KMS-11 (cell line): Measurements from ENCODE around the gene CRISP1.

Experiments
- H2AFZ ChIP-seq: fragments of 200-600 bp; sonication (generic); 2 replicates; pipeline ENCODE4 v1.6.1; 2016; ENCODE audit warnings: antibody characterized with exemption, mixed run types, low read depth
- H3K27ac ChIP-seq: fragments of 200-600 bp; sonication (generic); 2 replicates; pipeline ENCODE4 v1.6.1; 2016; ENCODE audit warnings: mild to moderate bottlenecking, mixed run types
- H3K27me3 ChIP-seq: fragments of 200-600 bp; sonication (generic); 2 replicates; pipeline ENCODE4 v1.6.1; 2017; ENCODE audit warnings: mild to moderate bottlenecking, low read depth, mixed run types, moderate library complexity; ENCODE audit not compliant: insufficient read depth
- H3K36me3 ChIP-seq: fragments of 200-600 bp; sonication (generic); 2 replicates; pipeline ENCODE4 v1.6.1; 2017; ENCODE audit warnings: mild to moderate bottlenecking, mixed run types; ENCODE audit not compliant: insufficient read depth
- H3K4me1 ChIP-seq: fragments of 200-600 bp; sonication (generic); 2 replicates; pipeline ENCODE4 v1.6.1; 2016; ENCODE audit warnings: mild to moderate bottlenecking, low read depth, mixed run types; ENCODE audit not compliant: poor library complexity, severe bottlenecking
- H3K4me2 ChIP-seq: fragments of 200-600 bp; sonication (generic); 2 replicates; pipeline ENCODE4 v1.7.0; 2016; ENCODE audit warnings: mild to moderate bottlenecking, mixed run types
- H3K4me3 ChIP-seq: fragments of 200-600 bp; sonication (generic); IDR thresholded peaks from 2 replicates; pipeline ENCODE4 v1.6.1; 2017; ENCODE audit warnings: low read depth, low read length, mixed read lengths; ENCODE audit not compliant: insufficient read depth
- H3K79me2 ChIP-seq: fragments of 200-600 bp; sonication (generic); 2 replicates; pipeline ENCODE4 v1.6.1; 2016; ENCODE audit warnings: low read depth, mixed run types; ENCODE audit not compliant: insufficient read depth
- H3K9ac ChIP-seq: fragments of 200-600 bp; sonication (generic); 2 replicates; pipeline ENCODE4 v1.6.1; 2016; ENCODE audit warnings: mild to moderate bottlenecking, mixed run types
- H4K20me1 ChIP-seq: fragments of 200-600 bp; sonication (generic); 2 replicates; pipeline ENCODE4 v1.6.1; 2016; ENCODE audit warnings: mild to moderate bottlenecking, mixed run types; ENCODE audit not compliant: insufficient read depth
- TF ChIP-seq, protein P1 (sequence below): fragments of 200-600 bp; sonication (generic); conservative IDR thresholded peaks from 2 replicates; pipeline ENCODE4 v1.6.1; 2017; ENCODE audit warnings: low read depth, mild to moderate bottlenecking, antibody characterized with exemption, low read length, moderate library complexity, mixed read lengths

The CRISP1 gene

GRCh38 chr6:49911252-49911651 is 44.9 kb upstream of the CRISP1 start:
- Histone ChIP-seq H3K27me3 (no peaks in the 10 kb centered on the region), H3K27ac (no peak overlapping the region), H3K79me2 (no peaks in the 10 kb centered on the region), H3K36me3 (no peaks in the 10 kb centered on the region), H4K20me1 (no peaks in the 10 kb centered on the region), H3K4me1 (no peaks in the 10 kb centered on the region), H3K4me2 (no peak overlapping the region), H3K9ac (no peak overlapping the region), H3K4me3 (no peak overlapping the region), H2AFZ (no peak overlapping the region)
- TF ChIP-seq, protein P1, sequence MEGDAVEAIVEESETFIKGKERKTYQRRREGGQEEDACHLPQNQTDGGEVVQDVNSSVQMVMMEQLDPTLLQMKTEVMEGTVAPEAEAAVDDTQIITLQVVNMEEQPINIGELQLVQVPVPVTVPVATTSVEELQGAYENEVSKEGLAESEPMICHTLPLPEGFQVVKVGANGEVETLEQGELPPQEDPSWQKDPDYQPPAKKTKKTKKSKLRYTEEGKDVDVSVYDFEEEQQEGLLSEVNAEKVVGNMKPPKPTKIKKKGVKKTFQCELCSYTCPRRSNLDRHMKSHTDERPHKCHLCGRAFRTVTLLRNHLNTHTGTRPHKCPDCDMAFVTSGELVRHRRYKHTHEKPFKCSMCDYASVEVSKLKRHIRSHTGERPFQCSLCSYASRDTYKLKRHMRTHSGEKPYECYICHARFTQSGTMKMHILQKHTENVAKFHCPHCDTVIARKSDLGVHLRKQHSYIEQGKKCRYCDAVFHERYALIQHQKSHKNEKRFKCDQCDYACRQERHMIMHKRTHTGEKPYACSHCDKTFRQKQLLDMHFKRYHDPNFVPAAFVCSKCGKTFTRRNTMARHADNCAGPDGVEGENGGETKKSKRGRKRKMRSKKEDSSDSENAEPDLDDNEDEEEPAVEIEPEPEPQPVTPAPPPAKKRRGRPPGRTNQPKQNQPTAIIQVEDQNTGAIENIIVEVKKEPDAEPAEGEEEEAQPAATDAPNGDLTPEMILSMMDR: no peak

DNA sequence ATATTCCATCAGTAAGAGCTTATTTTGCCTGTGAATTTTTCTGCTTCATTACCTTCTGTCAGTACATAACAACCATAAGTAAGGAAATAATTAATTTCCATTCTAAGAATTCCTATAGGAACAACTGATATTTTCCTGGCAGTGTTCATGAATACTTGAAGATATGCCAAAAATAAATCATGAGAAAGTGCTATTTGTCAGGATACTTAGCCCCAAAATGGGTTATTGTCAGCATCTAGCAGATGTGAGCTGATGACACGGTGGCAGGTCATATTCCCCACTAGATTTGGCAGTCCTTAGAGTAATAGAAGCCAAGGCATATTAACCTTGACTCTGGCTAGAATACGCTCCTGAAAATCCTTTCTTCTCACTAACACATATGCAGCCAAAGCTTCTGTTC is 43.2 kb upstream of the CRISP1 start:
- no peak overlapping the region for H3K9ac ChIP-seq
- TF ChIP-seq, protein P1: no peak
- H3K36me3 ChIP-seq: no peaks in the 10 kb centered on the region
- H3K4me2 ChIP-seq: no peak overlapping the region
- H4K20me1 ChIP-seq: no peaks in the 10 kb centered on the region
- H3K27me3 ChIP-seq: no peaks in the 10 kb centered on the region
- no peak overlapping the region for H3K4me3 ChIP-seq
- no peak overlapping the region for H3K27ac ChIP-seq
- no peak overlapping the region for H2AFZ ChIP-seq
- no peaks in the 10 kb centered on the region for H3K4me1 ChIP-seq
- H3K79me2 ChIP-seq: no peaks in the 10 kb centered on the region

DNA sequence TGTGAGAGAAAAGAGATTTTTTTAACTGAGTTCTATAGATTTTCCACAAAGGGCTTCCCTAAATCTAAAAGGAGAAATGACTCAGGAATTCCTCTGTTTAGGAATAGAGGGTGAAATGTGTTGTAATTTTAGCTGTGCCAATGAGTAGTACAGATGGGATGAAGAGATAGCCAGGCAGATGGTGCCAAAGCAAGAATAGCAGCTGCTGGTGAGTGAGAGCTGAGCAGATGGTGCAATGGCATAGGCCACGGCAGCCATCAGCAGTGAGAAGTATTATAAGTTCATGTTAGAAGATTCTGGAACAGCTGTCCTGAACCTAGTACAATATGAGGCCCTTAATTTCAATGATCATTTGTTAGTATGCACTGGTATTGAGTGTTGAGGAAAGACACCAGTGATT is 40.2 kb upstream of the CRISP1 start:
- H3K79me2 ChIP-seq: no peaks in the 10 kb centered on the region
- H2AFZ ChIP-seq: no peak overlapping the region
- no peak overlapping the region for H3K9ac ChIP-seq
- H3K4me2 ChIP-seq: no peak overlapping the region
- TF ChIP-seq, protein P1: no peak
- no peaks in the 10 kb centered on the region for H3K27me3 ChIP-seq
- H3K36me3 ChIP-seq: no peaks in the 10 kb centered on the region
- no peaks in the 10 kb centered on the region for H4K20me1 ChIP-seq
- H3K4me3 ChIP-seq: no peak overlapping the region
- no peaks in the 10 kb centered on the region for H3K4me1 ChIP-seq
- no peak overlapping the region for H3K27ac ChIP-seq

DNA sequence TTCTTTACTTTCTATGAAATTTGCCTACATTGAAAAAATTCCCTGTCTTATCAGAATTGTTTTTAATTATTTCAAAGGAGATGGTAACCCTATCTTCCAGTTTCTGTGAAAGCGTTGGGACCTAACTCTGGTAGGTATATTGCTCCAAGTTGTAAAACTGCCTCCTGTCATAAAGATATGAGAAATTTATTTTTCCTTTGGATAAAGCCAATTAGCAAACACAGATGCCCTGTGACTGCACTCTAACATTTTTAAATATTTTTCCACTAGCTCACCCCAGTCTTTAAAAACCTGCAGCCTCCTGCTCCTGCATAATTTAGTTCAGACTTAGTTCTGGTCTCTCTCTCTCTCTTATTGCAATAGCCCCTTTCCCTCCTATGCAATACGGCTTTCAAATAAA is 39.0 kb upstream of the CRISP1 start:
- H2AFZ ChIP-seq: no peak overlapping the region
- no peaks in the 10 kb centered on the region for H3K79me2 ChIP-seq
- H3K9ac ChIP-seq: no peak overlapping the region
- no peaks in the 10 kb centered on the region for H3K36me3 ChIP-seq
- H4K20me1 ChIP-seq: no peaks in the 10 kb centered on the region
- no peaks in the 10 kb centered on the region for H3K4me1 ChIP-seq
- H3K27me3 ChIP-seq: no peaks in the 10 kb centered on the region
- H3K27ac ChIP-seq: no peak overlapping the region
- H3K4me2 ChIP-seq: no peak overlapping the region
- no peak overlapping the region for H3K4me3 ChIP-seq
- TF ChIP-seq, protein P1: no peak
